GM19395 (cell line): ENCODE results near the gene YJU2.
A peak's percentile ranks its signal among the peaks of the same experiment; 100 is the strongest.
"Not testable (repeated sequence)": the region's sequence is repeated elsewhere in the genome, so short reads cannot be mapped to it uniquely, and the experiment has no call there.

ENCODE experiments used
- ATAC-seq: cut with Tn5 transposase; IDR thresholded peaks from one replicate; pipeline ENCODE4 v1.9.1; 2021; ENCODE audit warnings: mild to moderate bottlenecking, moderate library complexity; ENCODE audit not compliant: unreplicated experiment

Gene YJU2

DNA sequence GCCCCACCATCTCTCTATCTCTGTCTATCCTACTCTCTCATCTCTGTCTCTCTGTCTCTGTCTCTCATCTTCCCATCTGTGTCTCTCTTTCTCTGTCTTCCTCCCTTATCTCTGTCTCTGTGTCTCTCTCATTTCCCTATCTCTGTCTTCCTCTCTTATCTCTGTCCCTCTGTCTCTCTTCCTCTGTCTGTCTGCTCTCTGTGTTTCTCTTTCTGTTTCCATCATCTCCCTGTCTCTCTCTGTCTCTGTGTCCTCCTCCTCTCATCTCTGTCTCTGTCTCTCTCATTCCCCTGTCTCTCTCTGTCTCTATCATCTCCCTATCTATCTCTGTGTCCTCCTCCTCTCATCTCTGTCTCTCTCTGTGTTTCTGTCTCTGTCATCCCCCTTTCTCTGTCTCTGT is 19.1 kb upstream of the YJU2 start:
- ATAC-seq: no peak

- no peak for ATAC-seq
Measured at GRCh38 chr19:4228765-4229178, 18.1 kb upstream of the YJU2 start.

GRCh38 chr19:4229179-4229931 is 17.5 kb upstream of the YJU2 start, which contains the start of gene EBI3:
Gene EBI3 (plus strand): TSS chr19:4229523. CDS start chr19:4229551, 28 bp downstream.
- peak; percentile 59 for ATAC-seq

DNA sequence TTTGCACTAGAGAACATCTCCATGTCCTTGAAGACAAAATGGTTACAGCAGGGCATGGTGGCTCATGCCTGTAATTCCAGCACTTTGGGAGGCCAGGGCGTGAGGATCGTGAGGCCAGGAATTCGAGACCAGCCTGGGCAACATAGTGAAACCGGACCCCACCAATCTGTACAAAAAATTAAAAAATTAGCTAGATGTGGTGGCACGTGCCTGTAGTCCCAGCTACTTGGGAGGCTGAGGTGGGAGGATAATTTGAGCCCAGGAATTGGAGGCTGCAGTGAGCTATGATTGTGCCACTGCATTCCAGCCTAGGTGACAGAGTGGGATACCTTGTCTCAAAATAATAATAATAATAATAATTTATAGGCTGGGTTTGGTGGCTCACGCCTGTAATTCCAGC is 16.6 kb upstream of the YJU2 start:
- ATAC-seq: not testable (repeated sequence)

GRCh38 chr19:4231521-4231920 is 15.4 kb upstream of the YJU2 start:
- ATAC-seq: not testable (repeated sequence)

GRCh38 chr19:4232139-4232538 is 14.7 kb upstream of the YJU2 start:
- ATAC-seq: not testable (repeated sequence)

DNA sequence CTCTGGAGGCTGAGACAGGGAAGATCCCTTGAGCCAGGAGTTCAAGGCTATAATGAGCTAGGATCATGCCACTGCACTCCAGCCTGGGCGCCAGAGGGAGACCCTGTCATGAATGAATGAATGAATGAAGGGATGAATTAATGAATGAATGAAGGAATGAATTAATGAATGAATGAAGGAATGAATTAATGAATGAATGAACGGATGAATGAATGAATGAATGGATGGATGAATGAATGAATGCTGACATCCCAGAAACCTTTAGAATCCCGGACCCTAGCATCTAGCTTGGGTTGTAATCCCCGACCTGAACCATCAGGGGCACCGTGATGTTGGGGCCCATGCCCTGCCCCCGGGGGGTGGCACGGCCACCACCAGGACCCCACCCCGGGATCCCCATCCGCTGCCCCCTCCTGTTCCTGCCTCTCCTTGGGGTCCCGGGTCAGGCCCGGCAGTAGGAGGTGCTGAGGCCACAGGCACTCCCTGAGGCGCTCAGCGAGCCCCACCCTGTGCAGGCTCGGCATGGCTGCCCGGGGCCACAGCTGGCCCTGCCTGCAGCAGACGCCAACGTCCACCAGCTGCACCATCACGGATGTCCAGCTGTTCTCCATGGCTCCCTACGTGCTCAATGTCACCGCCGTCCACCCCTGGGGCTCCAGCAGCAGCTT is 14.1 kb upstream of the YJU2 start:
- no peak for ATAC-seq

DNA sequence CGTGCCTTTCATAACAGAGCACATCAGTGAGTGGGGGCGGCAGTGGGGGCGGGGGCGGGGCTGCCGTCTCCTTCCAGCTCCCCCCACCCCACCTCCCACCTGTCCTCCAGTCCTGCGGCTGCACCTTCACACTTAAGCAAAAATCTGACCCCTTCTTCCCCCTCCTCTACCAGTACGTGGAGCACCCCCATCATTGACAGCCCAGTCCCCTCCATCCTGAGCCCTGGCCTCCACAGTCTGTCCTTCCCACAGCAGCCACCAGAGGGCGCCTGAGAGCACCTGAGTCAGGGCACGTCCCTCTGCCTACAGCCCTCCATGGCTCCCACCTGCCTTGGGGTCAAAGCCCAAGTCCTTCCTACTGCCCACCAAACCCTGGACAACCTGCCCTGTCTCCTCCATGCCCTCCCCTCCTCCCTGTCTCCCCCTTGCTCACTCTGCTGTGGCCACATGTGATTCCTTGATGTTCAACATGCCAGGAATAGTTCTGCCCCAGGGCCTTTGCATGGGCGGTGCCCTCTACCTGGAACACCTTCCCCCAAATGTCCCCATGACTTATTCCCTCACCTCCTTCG is 13.5 kb upstream of the YJU2 start:
- ATAC-seq: no peak

GRCh38 chr19:4234142-4234861 is 12.6 kb upstream of the YJU2 start:
- ATAC-seq: no peak

DNA sequence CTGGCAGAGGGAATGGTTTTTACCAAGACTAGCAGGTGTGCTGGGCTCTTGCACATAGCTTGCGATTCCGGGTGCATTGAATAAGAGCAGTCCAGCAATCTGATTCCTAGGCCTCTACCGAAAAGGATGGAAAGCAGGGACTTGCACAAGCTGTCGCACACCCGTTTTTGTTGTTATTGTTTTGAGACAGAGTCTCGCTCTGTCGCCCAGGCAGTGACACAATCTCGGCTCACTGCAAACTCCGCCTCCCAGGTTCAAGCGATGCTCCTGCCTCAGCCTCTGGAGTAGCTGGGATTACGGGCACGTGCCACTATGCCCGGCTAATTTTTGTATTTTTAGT is 12.0 kb upstream of the YJU2 start:
- ATAC-seq: no peak

DNA sequence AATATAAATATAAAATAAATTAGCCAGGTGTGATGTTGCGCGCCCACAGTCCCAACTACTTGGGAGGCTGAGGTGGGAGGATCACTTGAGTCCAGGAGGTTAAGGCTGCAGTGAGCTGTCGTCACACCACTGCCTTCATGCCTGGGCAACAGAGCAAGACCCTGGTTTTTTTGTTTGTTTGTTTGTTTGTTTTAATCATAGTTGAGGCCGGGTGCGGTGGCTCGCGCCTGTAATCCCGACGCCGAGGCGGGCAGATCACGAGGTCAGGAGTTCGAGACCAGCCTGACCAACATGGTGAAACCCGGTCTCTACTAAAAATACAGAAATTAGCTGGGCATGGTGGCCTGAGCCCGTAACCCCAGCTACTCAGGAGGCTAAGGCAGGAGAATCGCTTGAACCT is 9.4 kb upstream of the YJU2 start:
- ATAC-seq: not testable (repeated sequence)

DNA sequence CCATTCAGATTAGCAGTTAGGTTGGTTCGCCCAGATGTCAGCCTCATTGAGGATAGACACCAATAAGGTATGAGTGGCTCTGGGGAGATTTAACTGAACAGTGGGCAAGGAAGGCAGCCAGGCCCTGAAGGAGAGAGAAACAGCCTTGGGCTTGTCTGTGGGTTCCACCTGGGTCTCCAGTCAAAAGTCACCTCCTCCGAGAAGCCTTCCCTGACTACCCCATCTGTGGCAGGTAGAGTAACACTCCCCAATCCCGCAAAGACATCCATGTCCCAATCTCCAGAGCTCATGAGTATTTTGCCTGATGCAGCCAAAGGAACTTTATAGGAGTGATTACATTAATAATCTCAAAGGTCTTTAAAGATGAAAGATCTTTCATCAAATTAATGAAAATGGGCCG is 8.0 kb upstream of the YJU2 start:
- ATAC-seq: no peak

DNA sequence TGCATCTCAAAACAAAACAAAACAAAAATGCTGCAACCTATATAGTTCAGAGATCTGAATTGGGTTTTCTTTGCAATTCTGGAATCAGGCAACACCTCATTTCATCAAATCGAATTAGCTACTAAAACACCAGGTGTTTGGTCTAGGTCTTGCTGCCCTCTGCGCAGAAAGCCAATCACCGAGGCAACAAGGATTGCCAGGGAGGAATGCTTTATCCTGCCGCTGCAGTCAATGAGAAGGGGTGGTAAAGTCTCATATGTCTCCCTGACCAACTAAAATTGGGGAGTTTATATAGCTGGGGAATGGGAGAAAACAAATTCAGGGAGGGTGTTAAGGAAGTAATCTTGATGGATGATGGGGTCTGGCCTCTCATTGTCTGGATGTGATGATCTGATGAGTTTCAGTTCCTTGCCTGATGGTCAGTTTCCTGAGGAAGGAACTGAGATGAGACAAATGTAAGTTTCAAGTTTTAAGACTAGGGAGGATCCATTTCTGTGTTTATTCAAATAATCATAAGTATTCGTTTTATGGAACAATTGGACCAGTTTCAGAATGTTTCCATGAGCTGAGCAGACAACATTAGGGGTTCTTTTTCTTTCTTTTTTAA is 5.0 kb upstream of the YJU2 start:
- no peak for ATAC-seq

DNA sequence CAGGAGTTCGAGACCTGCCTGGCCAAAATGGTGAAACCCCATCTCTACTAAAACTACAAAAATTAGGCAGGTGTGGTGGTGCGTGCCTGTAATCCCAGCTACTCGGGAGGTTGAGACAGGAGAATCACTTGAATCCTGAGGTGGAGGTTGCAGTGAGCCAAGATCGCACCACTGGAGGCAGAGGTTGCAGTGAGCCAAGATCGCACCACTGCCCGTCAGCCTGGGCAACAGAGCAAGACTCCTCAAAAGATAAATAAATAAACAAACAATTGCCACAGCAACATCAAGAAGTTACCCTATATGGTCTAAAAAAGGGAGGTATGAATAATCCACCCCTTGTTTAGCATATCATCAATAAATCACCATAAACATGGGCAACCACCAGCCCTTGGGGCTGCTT is 942 bp upstream of the YJU2 start:
- not testable (repeated sequence) for ATAC-seq

DNA sequence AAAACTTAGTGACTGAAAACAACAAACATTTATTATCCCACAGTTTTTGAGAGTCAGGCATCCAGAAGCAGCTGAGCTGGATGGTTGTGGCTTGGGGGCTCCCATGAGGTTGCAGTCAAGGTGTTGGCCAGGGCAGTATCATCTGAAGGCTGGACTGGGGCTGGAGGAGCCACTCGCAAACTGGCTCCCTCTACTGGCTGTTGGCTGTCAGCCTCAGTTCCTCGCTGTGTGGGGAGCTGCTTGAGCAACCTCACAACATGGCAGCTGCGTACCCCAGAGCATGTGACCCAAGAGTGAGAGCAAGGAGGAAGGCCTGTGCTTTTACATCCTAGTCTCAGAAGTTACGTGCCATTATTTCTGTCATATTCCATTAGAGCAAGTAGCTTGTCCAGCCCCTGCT is 9.7 kb downstream of the YJU2 start:
- no peak for ATAC-seq

- ATAC-seq: no peak
Measured at GRCh38 chr19:4257025-4257424, 10.1 kb downstream of the YJU2 start.

DNA sequence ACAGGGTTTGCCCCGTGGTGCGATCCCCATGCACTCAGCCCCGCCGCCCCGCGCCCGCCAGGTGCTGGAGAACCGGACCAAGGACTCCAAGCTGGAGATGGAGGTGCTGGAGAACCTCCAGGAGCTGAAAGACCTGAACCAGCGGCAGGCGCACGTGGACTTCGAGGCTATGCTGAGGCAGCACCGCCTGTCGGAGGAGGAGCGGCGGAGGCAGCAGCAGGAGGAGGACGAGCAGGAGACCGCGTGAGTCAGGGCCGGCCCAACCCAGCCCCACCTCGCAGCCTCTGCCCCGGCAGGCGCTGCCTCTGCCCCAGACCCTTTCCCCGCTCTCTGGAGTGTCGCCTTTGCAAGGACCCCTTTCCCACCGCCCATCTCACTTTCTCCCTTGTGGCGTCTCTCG is 11.3 kb downstream of the YJU2 start:
- ATAC-seq: no peak

GRCh38 chr19:4260613-4261191 is 13.8 kb downstream of the YJU2 start:
- no peak for ATAC-seq

GRCh38 chr19:4264812-4265211 is 17.9 kb downstream of the YJU2 start:
- no peak for ATAC-seq

DNA sequence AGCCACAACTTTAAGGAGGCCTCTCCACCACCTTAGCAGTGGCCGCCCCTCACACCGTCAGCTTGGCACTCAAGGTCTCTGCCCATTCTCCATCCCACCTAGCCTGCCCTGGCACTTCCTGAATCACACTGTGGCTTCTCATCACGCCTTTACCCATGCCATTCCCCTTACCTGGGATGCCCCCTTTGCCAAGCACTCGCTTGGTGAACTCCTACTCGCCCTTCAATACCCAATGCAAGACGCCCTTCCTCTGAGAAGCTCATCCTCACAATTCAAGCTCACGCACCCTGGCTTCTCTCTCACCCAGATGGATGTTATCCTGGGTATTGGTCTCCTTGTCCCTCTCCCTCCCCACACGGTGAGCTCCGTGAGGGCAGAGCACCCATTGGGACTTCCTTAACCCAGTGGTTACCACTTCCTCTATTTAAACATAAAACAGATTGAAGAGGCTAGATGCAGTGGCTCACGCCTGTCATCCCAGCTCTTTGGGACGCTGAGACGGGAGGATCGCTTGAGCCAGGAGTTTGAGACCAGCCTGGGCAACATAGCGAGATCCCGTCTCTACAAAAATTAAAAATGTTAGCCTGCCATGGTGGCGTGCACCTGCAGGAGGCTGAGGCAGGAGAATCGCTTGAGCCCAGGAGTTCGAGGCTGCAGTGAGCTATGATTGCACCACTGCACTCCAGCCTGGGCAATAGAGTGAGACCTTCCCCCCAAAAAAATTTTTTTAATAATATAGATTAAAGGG is 19.5 kb downstream of the YJU2 start:
- no peak for ATAC-seq
